Measurements from ENCODE around the gene SERPINB7. TPM values are rescaled to one million over a fixed set of nuclear protein-coding genes. Genes with fewer than 3 reads are reported as not detected.

The SERPINB7 gene
- polyA plus RNA-seq, 1 experiment, result 28.1 TPM

DNA sequence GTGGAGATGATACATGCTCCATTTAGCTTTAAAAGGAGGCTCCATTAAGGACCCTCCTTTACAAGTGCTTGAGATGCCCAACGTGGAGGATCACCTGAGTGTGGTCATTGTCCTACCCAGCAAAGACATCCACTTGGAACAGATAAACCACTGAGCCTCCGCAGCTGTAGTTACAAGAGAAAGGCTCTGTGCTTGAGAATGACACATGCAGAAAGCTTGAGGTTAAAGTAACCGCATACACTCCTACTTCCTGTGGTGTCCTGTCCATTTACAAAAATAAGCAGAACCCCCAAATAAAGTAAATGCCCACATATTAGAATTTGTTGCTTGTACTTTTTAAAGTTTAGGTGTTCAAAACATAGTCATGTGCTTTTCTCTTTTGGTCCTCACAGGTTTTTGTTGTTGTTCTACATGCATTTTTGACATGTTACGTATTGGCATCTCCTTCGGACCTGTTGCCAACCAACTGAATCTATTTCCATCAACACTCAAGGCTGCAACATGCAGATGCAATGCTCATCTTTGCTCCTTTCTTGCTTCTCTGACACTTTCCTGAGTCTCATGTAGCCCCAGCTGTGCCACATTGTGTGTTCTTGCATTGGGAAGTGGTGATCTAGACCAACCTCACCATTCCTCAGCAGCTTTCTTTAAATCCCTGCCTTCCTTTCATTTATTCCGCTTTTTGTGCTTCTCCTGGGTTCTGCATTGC, 56.0 kb downstream of the SERPINB7 start:
- Histone ChIP-seq H3K27me3 (ENCODE audit: control insufficient read depth, insufficient read depth, low read length) (no peaks in the 10 kb centered on the region), H3K4me3 (ENCODE audit: low read depth, low read length) (no peak overlapping the region), H3K27ac (ENCODE audit: low read depth, low read length) (no peak overlapping the region), H3K9me3 (ENCODE audit: control insufficient read depth, insufficient read depth, low read length) (no peaks in the 10 kb centered on the region)
- TF ChIP-seq, protein P1, sequence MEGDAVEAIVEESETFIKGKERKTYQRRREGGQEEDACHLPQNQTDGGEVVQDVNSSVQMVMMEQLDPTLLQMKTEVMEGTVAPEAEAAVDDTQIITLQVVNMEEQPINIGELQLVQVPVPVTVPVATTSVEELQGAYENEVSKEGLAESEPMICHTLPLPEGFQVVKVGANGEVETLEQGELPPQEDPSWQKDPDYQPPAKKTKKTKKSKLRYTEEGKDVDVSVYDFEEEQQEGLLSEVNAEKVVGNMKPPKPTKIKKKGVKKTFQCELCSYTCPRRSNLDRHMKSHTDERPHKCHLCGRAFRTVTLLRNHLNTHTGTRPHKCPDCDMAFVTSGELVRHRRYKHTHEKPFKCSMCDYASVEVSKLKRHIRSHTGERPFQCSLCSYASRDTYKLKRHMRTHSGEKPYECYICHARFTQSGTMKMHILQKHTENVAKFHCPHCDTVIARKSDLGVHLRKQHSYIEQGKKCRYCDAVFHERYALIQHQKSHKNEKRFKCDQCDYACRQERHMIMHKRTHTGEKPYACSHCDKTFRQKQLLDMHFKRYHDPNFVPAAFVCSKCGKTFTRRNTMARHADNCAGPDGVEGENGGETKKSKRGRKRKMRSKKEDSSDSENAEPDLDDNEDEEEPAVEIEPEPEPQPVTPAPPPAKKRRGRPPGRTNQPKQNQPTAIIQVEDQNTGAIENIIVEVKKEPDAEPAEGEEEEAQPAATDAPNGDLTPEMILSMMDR (IDR thresholded peaks at IDR 0.05; ENCODE audit: low read depth, low read length), result no peak
- ChIA-PET CTCF (interaction anchor here (0.6 to 2.0 kb wide), 7 partner anchors 12 to 315 kb away, joined by 3 to 8 read pairs (median 4); no protein-coding TSS in a partner anchor), POLR2A (no interaction called here)
- no peak for DNase-seq (ENCODE audit: low read depth, low spot score)

DNA sequence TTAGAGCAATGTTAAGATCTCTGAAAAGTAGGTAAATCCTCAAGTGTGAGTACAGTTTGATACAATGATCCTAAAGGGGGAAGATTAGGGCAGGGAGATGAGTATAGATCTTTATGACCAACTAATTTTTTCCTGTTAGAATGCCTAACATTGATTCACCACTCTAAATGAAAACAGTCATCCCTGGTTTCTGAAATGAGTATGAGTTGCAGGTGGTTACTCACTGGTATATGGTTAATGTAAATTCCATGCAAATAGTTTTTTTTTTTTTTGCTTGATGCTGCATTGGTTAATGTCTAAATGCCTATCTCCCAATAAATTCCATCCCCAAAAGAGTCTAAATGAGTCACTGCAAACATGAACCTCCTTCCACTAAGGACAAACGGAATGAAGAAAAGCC, 57.3 kb downstream of the SERPINB7 start:
- ChIA-PET POLR2A (no interaction called here), CTCF (no interaction called here)
- no peaks in the 10 kb centered on the region for H3K27me3 ChIP-seq (ENCODE audit: control insufficient read depth, insufficient read depth, low read length)
- no peak overlapping the region for H3K27ac ChIP-seq (ENCODE audit: low read depth, low read length)
- H3K4me3 ChIP-seq (ENCODE audit: low read depth, low read length), result no peak overlapping the region
- H3K9me3 ChIP-seq (ENCODE audit: control insufficient read depth, insufficient read depth, low read length), result no peaks in the 10 kb centered on the region
- TF ChIP-seq, protein P1 (IDR thresholded peaks at IDR 0.05; ENCODE audit: low read depth, low read length), result no peak
- no peak for DNase-seq (ENCODE audit: low read depth, low spot score)

DNA sequence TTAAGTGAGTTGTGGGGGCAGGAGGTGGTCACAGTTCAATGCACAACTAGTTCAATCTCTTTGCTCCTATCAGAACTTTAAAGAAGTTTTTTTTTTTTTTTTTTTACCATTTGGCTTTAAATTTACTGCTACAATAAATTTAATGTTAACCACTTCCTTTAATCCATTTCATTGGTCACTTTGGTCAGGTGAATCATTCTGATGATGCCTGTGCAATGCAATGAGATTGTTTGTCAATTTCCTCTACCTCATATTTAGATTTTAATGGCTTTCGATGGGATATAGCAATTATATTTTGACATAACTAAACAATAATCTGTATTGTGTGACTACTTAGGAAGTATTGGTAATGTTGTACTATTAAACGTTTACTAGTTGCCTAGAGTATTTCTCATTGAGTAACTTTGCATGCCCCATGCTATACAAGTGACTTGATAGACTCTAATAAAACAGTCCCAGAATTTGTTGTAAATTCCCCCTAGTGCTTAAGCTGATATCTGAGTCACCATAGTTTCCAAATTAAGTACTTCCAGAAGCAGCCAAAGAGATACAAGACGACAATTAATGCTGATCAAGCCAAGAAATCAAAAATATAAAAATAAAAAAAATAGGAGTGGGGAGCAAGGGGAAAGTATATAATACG, 59.4 kb downstream of the SERPINB7 start:
- POLR2A ChIA-PET, result no interaction called here
- no peak overlapping the region for H3K27ac ChIP-seq (ENCODE audit: low read depth, low read length)
- H3K4me3 ChIP-seq (ENCODE audit: low read depth, low read length), result no peak overlapping the region
- no peaks in the 10 kb centered on the region for H3K9me3 ChIP-seq (ENCODE audit: control insufficient read depth, insufficient read depth, low read length)
- CTCF ChIA-PET, result no interaction called here
- no peaks in the 10 kb centered on the region for H3K27me3 ChIP-seq (ENCODE audit: control insufficient read depth, insufficient read depth, low read length)
- TF ChIP-seq, protein P1 (IDR thresholded peaks at IDR 0.05; ENCODE audit: low read depth, low read length), result no peak
- no peak for DNase-seq (ENCODE audit: low read depth, low spot score)

DNA sequence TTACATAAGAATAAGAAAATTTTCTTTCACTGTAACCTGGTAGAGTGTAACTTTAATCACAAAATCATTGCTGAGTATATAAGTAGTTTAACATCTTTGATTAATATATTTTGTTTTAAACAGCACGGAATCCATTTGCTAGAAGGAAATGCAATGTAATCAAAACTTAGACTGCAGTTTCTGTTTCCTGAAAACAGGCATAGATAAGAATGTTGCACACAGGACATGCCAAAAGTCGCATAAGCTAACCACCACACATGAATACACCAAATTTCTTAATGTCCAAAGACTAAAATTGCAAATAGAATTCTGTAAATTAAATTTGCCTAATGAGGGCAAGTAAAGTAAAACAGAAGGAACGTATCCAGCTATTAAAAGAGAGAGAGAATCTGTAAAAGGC, 61.2 kb downstream of the SERPINB7 start:
- no peaks in the 10 kb centered on the region for H3K27me3 ChIP-seq (ENCODE audit: control insufficient read depth, insufficient read depth, low read length)
- H3K27ac ChIP-seq (ENCODE audit: low read depth, low read length), result no peak overlapping the region
- ChIA-PET POLR2A (no interaction called here), CTCF (interaction anchor here (1.7 to 2.1 kb wide), 3 partner anchors 12 to 325 kb away, joined by 4 to 12 read pairs (median 4); no protein-coding TSS in a partner anchor)
- TF ChIP-seq, protein P1 (IDR thresholded peaks at IDR 0.05; ENCODE audit: low read depth, low read length), result no peak
- DNase-seq (ENCODE audit: low read depth, low spot score), result no peak
- H3K4me3 ChIP-seq (ENCODE audit: low read depth, low read length), result no peak overlapping the region
- no peaks in the 10 kb centered on the region for H3K9me3 ChIP-seq (ENCODE audit: control insufficient read depth, insufficient read depth, low read length)

GRCh38 chr18:63837590-63837989, 62.4 kb downstream of the SERPINB7 start:
- H3K4me3 ChIP-seq (ENCODE audit: low read depth, low read length), result no peak overlapping the region
- POLR2A ChIA-PET, result no interaction called here

More at GRCh38 chr18:63837590-63837989, 62.4 kb downstream of the SERPINB7 start:
- DNase-seq (ENCODE audit: low read depth, low spot score), result no peak
- Histone ChIP-seq H3K9me3 (ENCODE audit: control insufficient read depth, insufficient read depth, low read length) (no peaks in the 10 kb centered on the region), H3K27me3 (ENCODE audit: control insufficient read depth, insufficient read depth, low read length) (no peaks in the 10 kb centered on the region), H3K27ac (ENCODE audit: low read depth, low read length) (no peak overlapping the region)
- TF ChIP-seq, protein P1 (IDR thresholded peaks at IDR 0.05; ENCODE audit: low read depth, low read length), result no peak
- CTCF ChIA-PET, result interaction anchor here (0.8 to 2.1 kb wide), 4 partner anchors 10 to 326 kb away, joined by 4 to 12 read pairs (median 4); no protein-coding TSS in a partner anchor

All from AG04450 (cell line).